GM19099 (cell line): ENCODE measurements around the gene FXYD7.

Experiments
- POLR2A ChIP-seq: IDR thresholded peaks from 3 replicates; pipeline ENCODE4 v1.6.1; 2011; ENCODE audit warnings: low read depth; ENCODE audit not compliant: insufficient read length; ENCODE audit errors: extremely low read depth

The FXYD7 gene

GRCh38 chr19:35133826-35134225, 9.2 kb upstream of the FXYD7 start:
- no peak for TF ChIP-seq POLR2A

GRCh38 chr19:35134601-35135242, 8.3 kb upstream of the FXYD7 start, which contains the start of gene LGI4:
TSS of gene LGI4 (minus strand) at chr19:35135059. CDS start at chr19:35134680, 379 bp downstream.
- TF ChIP-seq POLR2A = no peak

- no peak for TF ChIP-seq POLR2A
Observed at GRCh38 chr19:35135389-35135909, 7.6 kb upstream of the FXYD7 start.

GRCh38 chr19:35136231-35136630, 6.8 kb upstream of the FXYD7 start:
- no peak for TF ChIP-seq POLR2A

GRCh38 chr19:35136977-35137702, 5.9 kb upstream of the FXYD7 start:
- no peak for TF ChIP-seq POLR2A

GRCh38 chr19:35138305-35138892, 4.7 kb upstream of the FXYD7 start, which contains the start of gene FXYD1:
TSS of gene FXYD1 (plus strand) at chr19:35138824. CDS start at chr19:35140080, 1,256 bp downstream.
- TF ChIP-seq POLR2A = no peak

GRCh38 chr19:35140207-35140961, 2.7 kb upstream of the FXYD7 start:
- no peak for TF ChIP-seq POLR2A

GRCh38 chr19:35140962-35141836, 1.9 kb upstream of the FXYD7 start:
- TF ChIP-seq POLR2A = no peak

- no peak for TF ChIP-seq POLR2A
Observed at GRCh38 chr19:35141837-35142605, 1.0 kb upstream of the FXYD7 start.

GRCh38 chr19:35142606-35143230, 337 bp upstream of the FXYD7 start:
- TF ChIP-seq POLR2A = no peak

GRCh38 chr19:35143818-35144217, 763 bp downstream of the FXYD7 start:
- TF ChIP-seq POLR2A = no peak

- no peak for TF ChIP-seq POLR2A
Observed at GRCh38 chr19:35144259-35144599, 1.2 kb downstream of the FXYD7 start.
